ENCODE data around the gene GRM7. TPM values are rescaled to one million over a fixed set of nuclear protein-coding genes. Genes with fewer than 3 reads are reported as not detected.

GRM7 gene
- polyA plus RNA-seq, 1 donor from 2014 or later, result 23.8 TPM

DNA sequence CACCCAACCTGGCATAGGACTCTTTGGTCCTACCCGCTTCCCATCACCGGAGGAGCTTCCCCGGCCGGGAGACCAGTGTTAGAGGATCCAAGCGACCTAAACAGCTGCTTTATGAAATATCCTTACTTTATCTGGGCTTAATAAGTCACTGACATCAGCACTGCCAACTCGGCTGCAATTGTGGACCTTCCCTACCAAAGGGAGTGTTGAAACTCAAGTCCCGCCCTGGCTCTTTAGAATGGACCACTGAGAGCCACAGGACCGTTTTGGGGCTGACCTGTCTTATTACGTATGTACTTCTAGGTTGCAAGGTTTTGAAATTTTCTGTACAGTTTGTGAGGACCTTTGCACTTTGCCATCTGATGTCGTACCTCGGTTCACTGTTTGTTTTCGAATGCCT is 879.5 kb downstream of the GRM7 start:
- H3K36me3 ChIP-seq (ENCODE audit: insufficient read depth, low read length), result no peaks in the 10 kb centered on the region
- no peaks in the 10 kb centered on the region for H3K27me3 ChIP-seq (ENCODE audit: insufficient read depth, low read depth, low read length)
- no peaks in the 10 kb centered on the region for H3K79me2 ChIP-seq (replicated peaks; ENCODE audit: insufficient read depth, low read length)
- H3K4me2 ChIP-seq (ENCODE audit: low read length), result no peak overlapping the region
- H3K27ac ChIP-seq (ENCODE audit: low read length), result no peak overlapping the region
- H3K9me2 ChIP-seq (ENCODE audit: insufficient read depth, low read length), result no peaks in the 10 kb centered on the region
- H3K9ac ChIP-seq (ENCODE audit: low read length), result no peak overlapping the region
- TF ChIP-seq, protein P1, sequence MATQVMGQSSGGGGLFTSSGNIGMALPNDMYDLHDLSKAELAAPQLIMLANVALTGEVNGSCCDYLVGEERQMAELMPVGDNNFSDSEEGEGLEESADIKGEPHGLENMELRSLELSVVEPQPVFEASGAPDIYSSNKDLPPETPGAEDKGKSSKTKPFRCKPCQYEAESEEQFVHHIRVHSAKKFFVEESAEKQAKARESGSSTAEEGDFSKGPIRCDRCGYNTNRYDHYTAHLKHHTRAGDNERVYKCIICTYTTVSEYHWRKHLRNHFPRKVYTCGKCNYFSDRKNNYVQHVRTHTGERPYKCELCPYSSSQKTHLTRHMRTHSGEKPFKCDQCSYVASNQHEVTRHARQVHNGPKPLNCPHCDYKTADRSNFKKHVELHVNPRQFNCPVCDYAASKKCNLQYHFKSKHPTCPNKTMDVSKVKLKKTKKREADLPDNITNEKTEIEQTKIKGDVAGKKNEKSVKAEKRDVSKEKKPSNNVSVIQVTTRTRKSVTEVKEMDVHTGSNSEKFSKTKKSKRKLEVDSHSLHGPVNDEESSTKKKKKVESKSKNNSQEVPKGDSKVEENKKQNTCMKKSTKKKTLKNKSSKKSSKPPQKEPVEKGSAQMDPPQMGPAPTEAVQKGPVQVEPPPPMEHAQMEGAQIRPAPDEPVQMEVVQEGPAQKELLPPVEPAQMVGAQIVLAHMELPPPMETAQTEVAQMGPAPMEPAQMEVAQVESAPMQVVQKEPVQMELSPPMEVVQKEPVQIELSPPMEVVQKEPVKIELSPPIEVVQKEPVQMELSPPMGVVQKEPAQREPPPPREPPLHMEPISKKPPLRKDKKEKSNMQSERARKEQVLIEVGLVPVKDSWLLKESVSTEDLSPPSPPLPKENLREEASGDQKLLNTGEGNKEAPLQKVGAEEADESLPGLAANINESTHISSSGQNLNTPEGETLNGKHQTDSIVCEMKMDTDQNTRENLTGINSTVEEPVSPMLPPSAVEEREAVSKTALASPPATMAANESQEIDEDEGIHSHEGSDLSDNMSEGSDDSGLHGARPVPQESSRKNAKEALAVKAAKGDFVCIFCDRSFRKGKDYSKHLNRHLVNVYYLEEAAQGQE (IDR thresholded peaks at IDR 0.05; ENCODE audit: borderline replicate concordance), result no peak
- TF ChIP-seq POLR2AphosphoS5 (IDR thresholded peaks at IDR 0.05) (no peak), EP300 (conservative IDR thresholded peaks at IDR 0.05; ENCODE audit: poor library complexity, severe bottlenecking) (no peak), TAF1 (IDR thresholded peaks at IDR 0.05; ENCODE audit: low read depth) (no peak)
- H3F3A ChIP-seq (ENCODE audit: insufficient read depth, low read length, poor library complexity, severe bottlenecking), result no peaks in the 10 kb centered on the region
- no peak overlapping the region for H3K4me3 ChIP-seq (ENCODE audit: low read length)
- peaks cover 9% of the 10 kb centered on the region for H3K9me3 ChIP-seq (ENCODE audit: low read length)
- no peak overlapping the region for H2AFZ ChIP-seq (ENCODE audit: low read depth, low read length)
- no peaks in the 10 kb centered on the region for H4K20me1 ChIP-seq (ENCODE audit: insufficient read depth)

DNA sequence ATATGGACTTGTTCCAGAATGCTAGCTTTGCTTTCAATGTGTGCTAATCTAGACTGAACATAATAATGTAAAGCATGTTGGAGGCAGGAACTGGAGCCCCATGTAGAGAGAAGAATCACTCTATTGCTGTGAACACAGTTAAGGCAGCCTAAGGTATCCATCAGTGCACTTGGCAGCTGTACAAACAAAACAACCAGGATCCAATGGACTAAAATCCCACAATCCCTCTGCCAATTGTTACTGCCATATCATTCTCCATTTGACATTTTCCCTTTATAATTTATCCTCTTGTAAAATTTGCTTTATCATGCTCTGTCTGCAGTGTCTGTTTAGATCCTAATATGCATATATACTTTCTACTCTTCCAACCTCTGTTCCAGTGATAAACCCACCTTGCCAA is 883.9 kb downstream of the GRM7 start:
- Histone ChIP-seq H3K36me3 (ENCODE audit: insufficient read depth, low read length) (no peaks in the 10 kb centered on the region), H3K27ac (ENCODE audit: low read length) (no peak overlapping the region), H3F3A (ENCODE audit: insufficient read depth, low read length, poor library complexity, severe bottlenecking) (no peaks in the 10 kb centered on the region), H3K4me3 (ENCODE audit: low read length) (no peak overlapping the region), H3K79me2 (replicated peaks; ENCODE audit: insufficient read depth, low read length) (no peaks in the 10 kb centered on the region), H3K9me3 (ENCODE audit: low read length) (no peaks in the 10 kb centered on the region), H3K9me2 (ENCODE audit: insufficient read depth, low read length) (no peaks in the 10 kb centered on the region), H3K9ac (ENCODE audit: low read length) (no peak overlapping the region), H2AFZ (ENCODE audit: low read depth, low read length) (no peak overlapping the region), H3K27me3 (ENCODE audit: insufficient read depth, low read depth, low read length) (no peaks in the 10 kb centered on the region), H4K20me1 (ENCODE audit: insufficient read depth) (no peaks in the 10 kb centered on the region), H3K4me2 (ENCODE audit: low read length) (no peak overlapping the region)
- TF ChIP-seq, protein P1 (IDR thresholded peaks at IDR 0.05; ENCODE audit: borderline replicate concordance), result no peak
- TF ChIP-seq, protein P2, sequence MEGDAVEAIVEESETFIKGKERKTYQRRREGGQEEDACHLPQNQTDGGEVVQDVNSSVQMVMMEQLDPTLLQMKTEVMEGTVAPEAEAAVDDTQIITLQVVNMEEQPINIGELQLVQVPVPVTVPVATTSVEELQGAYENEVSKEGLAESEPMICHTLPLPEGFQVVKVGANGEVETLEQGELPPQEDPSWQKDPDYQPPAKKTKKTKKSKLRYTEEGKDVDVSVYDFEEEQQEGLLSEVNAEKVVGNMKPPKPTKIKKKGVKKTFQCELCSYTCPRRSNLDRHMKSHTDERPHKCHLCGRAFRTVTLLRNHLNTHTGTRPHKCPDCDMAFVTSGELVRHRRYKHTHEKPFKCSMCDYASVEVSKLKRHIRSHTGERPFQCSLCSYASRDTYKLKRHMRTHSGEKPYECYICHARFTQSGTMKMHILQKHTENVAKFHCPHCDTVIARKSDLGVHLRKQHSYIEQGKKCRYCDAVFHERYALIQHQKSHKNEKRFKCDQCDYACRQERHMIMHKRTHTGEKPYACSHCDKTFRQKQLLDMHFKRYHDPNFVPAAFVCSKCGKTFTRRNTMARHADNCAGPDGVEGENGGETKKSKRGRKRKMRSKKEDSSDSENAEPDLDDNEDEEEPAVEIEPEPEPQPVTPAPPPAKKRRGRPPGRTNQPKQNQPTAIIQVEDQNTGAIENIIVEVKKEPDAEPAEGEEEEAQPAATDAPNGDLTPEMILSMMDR (IDR thresholded peaks at IDR 0.05; ENCODE audit: poor library complexity, severe bottlenecking), result no peak
- TF ChIP-seq RAD21 (conservative IDR thresholded peaks at IDR 0.05) (no peak), EP300 (conservative IDR thresholded peaks at IDR 0.05; ENCODE audit: poor library complexity, severe bottlenecking) (peak; percentile 62), SMC3 (conservative IDR thresholded peaks at IDR 0.05; ENCODE audit: poor library complexity) (no peak), EZH2 (IDR thresholded peaks at IDR 0.05; ENCODE audit: borderline replicate concordance, insufficient read depth, low read length, poor library complexity, severe bottlenecking) (no peak), TAF1 (IDR thresholded peaks at IDR 0.05; ENCODE audit: low read depth) (no peak), MXI1 (conservative IDR thresholded peaks at IDR 0.05; ENCODE audit: poor library complexity, severe bottlenecking) (no peak), POLR2AphosphoS5 (IDR thresholded peaks at IDR 0.05) (peak; percentile 70)
